Neuronal stem cell (in vitro differentiated cells): ENCODE data around the gene ZNF670.

Experiments
- DNase-seq: peaks from one replicate; pipeline ENCODE4 v3.0.0-alpha.2; 2013; ENCODE audit warnings: low spot score
- H2AFZ ChIP-seq: one replicate; pipeline ENCODE4 v1.6.1; 2013; ENCODE audit warnings: mild to moderate bottlenecking, low read length, inconsistent platforms
- H2AK5ac ChIP-seq: 2 replicates; pipeline ENCODE4 v1.6.1; 2013; ENCODE audit warnings: low read depth, mild to moderate bottlenecking, inconsistent platforms, low read length, moderate library complexity, mixed read lengths
- H2BK120ac ChIP-seq: 2 replicates; pipeline ENCODE4 v1.6.1; 2013; ENCODE audit warnings: low read depth, mild to moderate bottlenecking, inconsistent platforms, low read length, moderate library complexity, mixed read lengths
- H2BK12ac ChIP-seq: one replicate; pipeline ENCODE4 v1.6.1; 2013; ENCODE audit warnings: low read length, inconsistent platforms
- H2BK15ac ChIP-seq: 2 replicates; pipeline ENCODE4 v1.6.1; 2013; ENCODE audit warnings: mild to moderate bottlenecking, low read length, inconsistent platforms, mixed read lengths
- H2BK5ac ChIP-seq: one replicate; pipeline ENCODE4 v1.6.1; 2013; ENCODE audit warnings: inconsistent platforms, mild to moderate bottlenecking, low read length, moderate library complexity
- H3K14ac ChIP-seq: one replicate; pipeline ENCODE4 v1.6.1; 2013; ENCODE audit warnings: low read length, inconsistent platforms
- H3K18ac ChIP-seq: 2 replicates; pipeline ENCODE4 v1.6.1; 2013; ENCODE audit warnings: low read length, inconsistent platforms
- H3K23ac ChIP-seq: 2 replicates; pipeline ENCODE4 v1.6.1; 2013; ENCODE audit warnings: low read depth, mild to moderate bottlenecking, mixed read lengths, low read length, inconsistent platforms; ENCODE audit not compliant: poor library complexity
- H3K27ac ChIP-seq: replicated peaks from 3 replicates; pipeline ENCODE4 v1.5.1; 2013; ENCODE audit warnings: low read length, inconsistent platforms
- H3K27me3 ChIP-seq, 3 experiments: 2 replicates each; pipeline ENCODE4 v1.6.1; 2013; ENCODE audit warnings: low read length in 3 of 3, mild to moderate bottlenecking in 2 of 3, inconsistent platforms in 1 of 3, low read depth in 1 of 3, mixed read lengths in 1 of 3, moderate library complexity in 1 of 3; ENCODE audit not compliant: control insufficient read depth in 3 of 3, insufficient read depth in 3 of 3
- H3K36me3 ChIP-seq, 2 donors: replicated peaks in 1 of 2; 2 replicates each; pipeline ENCODE4 v1.6.1; 2013; ENCODE audit warnings: low read length in 2 of 2; ENCODE audit not compliant: control insufficient read depth in 2 of 2, insufficient read depth in 2 of 2
- H3K4ac ChIP-seq: 2 replicates; pipeline ENCODE4 v1.6.1; 2013; ENCODE audit warnings: inconsistent platforms, mild to moderate bottlenecking, low read length, moderate library complexity
- H3K4me1 ChIP-seq, 2 donors: 1 replicate in 1 of 2; 2 replicates in 1 of 2; pipeline ENCODE4 v1.6.1; 2013; ENCODE audit warnings: low read length in 2 of 2, low read depth in 1 of 2; ENCODE audit not compliant: control insufficient read depth in 2 of 2, insufficient read depth in 1 of 2
- H3K4me2 ChIP-seq: one replicate; pipeline ENCODE4 v1.6.1; 2013; ENCODE audit warnings: mild to moderate bottlenecking, low read length, inconsistent platforms; ENCODE audit not compliant: insufficient read depth, poor library complexity, severe bottlenecking
- H3K4me3 ChIP-seq, 2 donors: 2 replicates each; pipeline ENCODE4 v1.5.1; 2013; ENCODE audit warnings: low read length in 2 of 2, mild to moderate bottlenecking in 2 of 2, inconsistent platforms in 1 of 2, moderate library complexity in 1 of 2
- H3K79me1 ChIP-seq: one replicate; pipeline ENCODE4 v1.6.1; 2013; ENCODE audit warnings: low read depth, mild to moderate bottlenecking, inconsistent platforms, low read length, moderate library complexity
- H3K9ac ChIP-seq: one replicate; pipeline ENCODE4 v1.6.1; 2013; ENCODE audit warnings: mild to moderate bottlenecking, low read depth, low read length, inconsistent platforms; ENCODE audit not compliant: poor library complexity
- H3K9me3 ChIP-seq, 2 donors: replicated peaks in 1 of 2; 2 replicates each; pipeline versions ENCODE3 to v1.6.1; 2013; ENCODE audit warnings: low read length in 2 of 2, mild to moderate bottlenecking in 2 of 2, inconsistent platforms in 1 of 2, low read depth in 1 of 2, mixed read lengths in 1 of 2, moderate library complexity in 1 of 2; ENCODE audit not compliant: control insufficient read depth in 2 of 2, insufficient read depth in 1 of 2
- H4K8ac ChIP-seq: one replicate; pipeline ENCODE4 v1.6.1; 2013; ENCODE audit warnings: low read depth, mild to moderate bottlenecking, inconsistent platforms, low read length, moderate library complexity
- H4K91ac ChIP-seq: one replicate; pipeline ENCODE4 v1.6.1; 2013; ENCODE audit warnings: low read length, low read depth, mild to moderate bottlenecking, inconsistent platforms; ENCODE audit not compliant: poor library complexity
- WGBS, 2 donors: extraction: QIAGEN DNeasy Blood & Tissue Kit; methylation state at CpG; one replicate each; pipeline ENCODE4 v1.1.7; 2013; ENCODE audit warnings: missing lambda C conversion rate in 2 of 2, mixed read lengths in 1 of 2; ENCODE audit not compliant: insufficient read length in 2 of 2, insufficient replicate concordance in 1 of 2; ENCODE audit errors: extremely low coverage in 2 of 2; 5-methylcytosine and 5-hydroxymethylcytosine counted together

The ZNF670 gene

GRCh38 chr1:247096544-247096943, 17.9 kb upstream of the ZNF670 start:
- H3K27me3 ChIP-seq, result no peaks in the 10 kb centered on the region
- no peak overlapping the region for H3K4me3 ChIP-seq
- H3K9ac ChIP-seq, result no peak overlapping the region
- H2BK15ac ChIP-seq, result no peak overlapping the region
- no peak overlapping the region for H4K8ac ChIP-seq
- H3K9me3 ChIP-seq, result peaks cover 10 to 59% of the 10 kb centered on the region in 2 donors
- no peak for DNase-seq
- H2BK12ac ChIP-seq, result no peak overlapping the region
- H3K79me1 ChIP-seq, result peaks cover 2% of the 10 kb centered on the region
- H3K18ac ChIP-seq, result no peak overlapping the region
- no peak overlapping the region for H3K4ac ChIP-seq
- no peak overlapping the region for H2AK5ac ChIP-seq
- no peak overlapping the region for H3K4me2 ChIP-seq
- no peak overlapping the region for H2BK120ac ChIP-seq
- H3K14ac ChIP-seq, result no peak overlapping the region
- no CpG with 5 or more reads among the region's 5 CpGs for WGBS, 2 donors
- H4K91ac ChIP-seq, result no peak overlapping the region
- no peak overlapping the region for H2AFZ ChIP-seq
- H3K27ac ChIP-seq, result no peak overlapping the region
- no peaks in the 10 kb centered on the region for H3K4me1 ChIP-seq
- H2BK5ac ChIP-seq, result no peak overlapping the region
- no peak overlapping the region for H3K23ac ChIP-seq
- H3K36me3 ChIP-seq, result peaks cover 18 to 50% of the 10 kb centered on the region in 2 donors

GRCh38 chr1:247096112-247096511, 17.5 kb upstream of the ZNF670 start:
- Histone ChIP-seq H3K79me1 (peaks cover 2% of the 10 kb centered on the region), H3K18ac (no peak overlapping the region), H3K27ac (no peak overlapping the region), H2AK5ac (no peak overlapping the region), H3K9ac (no peak overlapping the region), H3K23ac (no peak overlapping the region), H3K36me3 (peaks cover 17 to 46% of the 10 kb centered on the region in 2 donors), H2BK12ac (no peak overlapping the region), H2BK120ac (no peak overlapping the region), H3K4ac (no peak overlapping the region), H2BK5ac (no peak overlapping the region), H3K4me3 (no peak overlapping the region), H3K27me3 (no peaks in the 10 kb centered on the region), H4K91ac (no peak overlapping the region), H4K8ac (no peak overlapping the region), H3K4me2 (no peak overlapping the region), H3K4me1 (no peaks in the 10 kb centered on the region), H3K9me3 (peaks cover 10 to 55% of the 10 kb centered on the region in 2 donors), H2AFZ (no peak overlapping the region), H3K14ac (no peak overlapping the region), H2BK15ac (no peak overlapping the region)
- whole genome bisulfite sequencing, 2 donors, result no CpG with 5 or more reads among the region's 3 CpGs
- no peak for DNase-seq

- WGBS, 2 donors, result no CpG with 5 or more reads among the region's 14 CpGs
- Histone ChIP-seq H2AFZ (no peak overlapping the region), H3K14ac (peak overlapping the region; percentile 71)
These were observed 11.8 kb upstream of the ZNF670 start for GRCh38 chr1:247090455-247090854.

DNA sequence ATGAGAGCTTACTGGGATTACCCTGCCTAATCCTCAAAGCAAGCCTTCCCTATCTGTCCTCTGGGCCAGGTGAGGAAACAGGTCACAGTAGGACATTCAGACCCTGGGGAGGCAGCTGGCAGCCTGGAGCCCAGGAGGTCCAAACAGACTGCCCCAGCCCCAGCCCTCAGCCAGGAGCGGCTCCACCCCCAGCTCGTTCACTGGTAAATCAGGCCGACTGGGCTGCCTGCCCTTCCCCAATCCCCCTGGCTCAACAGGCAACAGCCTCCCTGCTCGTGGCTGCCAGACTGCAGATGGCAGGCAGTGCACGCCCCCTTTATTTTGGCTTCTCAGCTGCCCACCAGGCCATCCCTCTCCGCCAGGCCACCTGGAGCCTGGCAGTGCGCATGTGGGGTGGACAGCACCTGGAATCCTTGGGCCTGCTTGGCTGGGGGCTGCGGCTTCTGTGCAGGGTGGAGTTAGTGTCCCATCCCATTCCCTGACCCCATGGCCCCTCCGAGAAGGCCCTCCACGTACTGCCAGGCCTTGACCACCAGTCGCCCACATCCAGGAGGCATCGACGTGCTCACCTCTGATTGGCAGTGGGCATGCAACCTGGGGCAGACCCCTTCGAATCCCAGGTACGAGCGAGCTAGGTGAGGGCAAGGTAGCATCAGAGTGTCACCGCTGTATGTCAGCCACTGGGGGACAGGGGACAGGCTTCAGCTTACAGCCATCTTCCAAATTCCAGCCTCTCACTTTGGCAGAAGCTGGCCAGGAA, 11.2 kb upstream of the ZNF670 start:
- no CpG with 5 or more reads among the region's 17 CpGs for WGBS, 2 donors
- no peak for DNase-seq
- Histone ChIP-seq H3K4me3 (no peak overlapping the region), H3K9ac (peak overlapping the region; percentile 37), H2BK15ac (no peak overlapping the region), H2BK120ac (no peak overlapping the region), H3K27me3 (no peaks in the 10 kb centered on the region), H3K4me2 (no peak overlapping the region), H4K8ac (no peak overlapping the region), H3K14ac (peak overlapping the region; percentile 71), H2BK5ac (peak overlapping the region; percentile 48), H3K27ac (no peak overlapping the region), H3K18ac (peak overlapping the region; percentile 64), H3K4ac (no peak overlapping the region), H2AK5ac (peak overlapping the region; percentile 1), H2AFZ (no peak overlapping the region), H4K91ac (no peak overlapping the region), H3K23ac (peak overlapping the region; percentile 93), H3K36me3 (no peaks in the 10 kb centered on the region), H2BK12ac (peak overlapping the region; percentile 92), H3K9me3 (peaks cover 0 to 8% of the 10 kb centered on the region in 2 donors), H3K4me1 (no peaks in the 10 kb centered on the region), H3K79me1 (peaks cover 2% of the 10 kb centered on the region)

More at GRCh38 chr1:247090455-247090854, 11.8 kb upstream of the ZNF670 start:
- peaks cover 0 to 8% of the 10 kb centered on the region in 2 donors for H3K9me3 ChIP-seq
- no peak overlapping the region for H2BK5ac ChIP-seq
- no peak overlapping the region for H4K91ac ChIP-seq
- H3K36me3 ChIP-seq, result no peaks in the 10 kb centered on the region
- peak overlapping the region; percentile 19 for H3K18ac ChIP-seq
- no peak overlapping the region for H2BK15ac ChIP-seq
- H3K27ac ChIP-seq, result no peak overlapping the region
- no peak overlapping the region for H3K4ac ChIP-seq
- no peak overlapping the region for H3K4me2 ChIP-seq
- no peaks in the 10 kb centered on the region for H3K4me1 ChIP-seq
- no peak overlapping the region for H3K9ac ChIP-seq
- H3K23ac ChIP-seq, result peak overlapping the region; percentile 93
- peak overlapping the region in 1 of 2 donors; percentile 65 for H3K4me3 ChIP-seq
- peaks cover 2% of the 10 kb centered on the region for H3K79me1 ChIP-seq
- H2BK12ac ChIP-seq, result no peak overlapping the region
- no peak for DNase-seq
- peak overlapping the region; percentile 50 for H2AK5ac ChIP-seq
- H2BK120ac ChIP-seq, result no peak overlapping the region
- H4K8ac ChIP-seq, result no peak overlapping the region
- H3K27me3 ChIP-seq, result no peaks in the 10 kb centered on the region
